Stomach (tissue), 9 donors: ENCODE measurements around the gene IQCH. TPM values are rescaled to one million over a fixed set of nuclear protein-coding genes. Genes with fewer than 3 reads are reported as not detected.

Source experiments
- DNase-seq, 2 donors: peaks; one replicate each; pipeline versions ENCODE4 v3.0.0 to v3.0.0-alpha.2; 2013 to 2019
- H3K27ac ChIP-seq, 5 donors: fragments of 200-600 bp in 4 of 5; sonication (generic) in 4 of 5; one replicate each; pipeline ENCODE4 v1.5.1; 2013 to 2019; ENCODE audit warnings: mild to moderate bottlenecking in 1 of 5, moderate library complexity in 1 of 5
- H3K27me3 ChIP-seq, 3 donors: fragments of 200-600 bp; sonication (generic); one replicate each; pipeline ENCODE4 v1.5.1; 2017 to 2019; ENCODE audit warnings: mixed run types in 1 of 3
- H3K36me3 ChIP-seq, 4 donors: fragments of 200-600 bp; sonication (generic); 1 replicate in 3 of 4; 2 replicates in 1 of 4; pipeline ENCODE4 v1.5.1; 2016 to 2019
- H3K4me1 ChIP-seq, 4 donors: fragments of 200-600 bp; sonication (generic); one replicate each; pipeline ENCODE4 v1.5.1; 2016 to 2019
- H3K4me3 ChIP-seq, 4 donors: fragments of 200-600 bp; sonication (generic) in 3 of 4; one replicate each; pipeline ENCODE4 v1.5.1; 2016 to 2019; ENCODE audit warnings: mild to moderate bottlenecking in 1 of 4
- H3K9me3 ChIP-seq, 4 donors: fragments of 200-600 bp; sonication (generic); one replicate each; pipeline ENCODE4 v1.5.1; 2016 to 2019
- CTCF ChIP-seq, 7 experiments: fragments of 450-650 bp in 4 of 7; fragments of 200-600 bp in 3 of 7; sonication (generic) in 3 of 7; IDR thresholded peaks; one replicate each; pipeline ENCODE4 v1.5.1; 2016 to 2019; ENCODE audit warnings: antibody characterized with exemption in 7 of 7, control low read depth in 2 of 7, mild to moderate bottlenecking in 1 of 7
- EP300 ChIP-seq: sonication (generic); formaldehyde crosslinking; IDR thresholded peaks from one replicate; pipeline ENCODE4 v1.6.1; 2017; ENCODE audit warnings: antibody characterized with exemption
- POLR2A ChIP-seq, 4 donors: fragments of 450-650 bp; IDR thresholded peaks; one replicate each; pipeline ENCODE4 v1.6.1; 2016; ENCODE audit warnings: antibody characterized with exemption in 4 of 4, control low read depth in 2 of 4, mild to moderate bottlenecking in 1 of 4, moderate library complexity in 1 of 4
- POLR2AphosphoS5 ChIP-seq, 3 donors: sonication (generic); formaldehyde crosslinking; IDR thresholded peaks; one replicate each; pipeline ENCODE4 v1.6.1; 2016; ENCODE audit warnings: antibody characterized with exemption in 3 of 3
- WGBS, 5 donors: extraction: QIAGEN DNeasy Blood & Tissue Kit in 3 of 5; methylation state at CpG; one replicate each; pipeline versions ENCODE4 v1.1.5 to v1.1.7; 2013 to 2018; 5-methylcytosine and 5-hydroxymethylcytosine counted together
- intact Hi-C: fragments of 100-400 bp; cut with DNase I; formaldehyde crosslinking; loops from one replicate; pipeline ENCODE4 v1.15.1; 2023; ENCODE audit warnings: low total_unique reads
- polyA plus RNA-seq, 3 donors: library from polyadenylated mRNA; stranded (reverse); fragments of 200-250 nt; gene quantifications; one replicate each; pipeline ENCODE4 v1.2.3, GENCODE V29; 2013
- total RNA-seq, 5 donors: library from RNA; depleted of rRNA; stranded (reverse); fragments of >200 nt; gene quantifications; one replicate each; pipeline versions ENCODE4 v1.1.0 to v1.2.3, GENCODE V29; 2014 to 2016
- donor health status: healthy with polysubstance abuse.
- donor health status: Bipolar disorder and iron deficiency.
- donor health status: healthy.

Gene IQCH
- total and polyA plus RNA-seq, 8 donors, result 0.25 to 9.4 (median 1.7) TPM; not detected in 1

GRCh38 chr15:67504796-67505195, 250.2 kb downstream of the IQCH start:
- H3K27ac ChIP-seq, result no peak overlapping the region
- H3K9me3 ChIP-seq, result no peaks in the 10 kb centered on the region
- H3K4me3 ChIP-seq, result no peak overlapping the region
- intact Hi-C loops, result no loop called here
- no peaks in the 10 kb centered on the region for H3K36me3 ChIP-seq
- DNase-seq, result no peak
- 90 to 92% (median 91%) methylated on average over 5 of the region's 5 CpGs for WGBS, 5 donors
- H3K4me1 ChIP-seq, result no peaks in the 10 kb centered on the region
- H3K27me3 ChIP-seq, result no peaks in the 10 kb centered on the region
- TF ChIP-seq CTCF (IDR thresholded peaks at IDR 0.05) (no peak), POLR2AphosphoS5 (IDR thresholded peaks at IDR 0.05) (no peak)

GRCh38 chr15:67505675-67506572, 251.3 kb downstream of the IQCH start:
- no peak for DNase-seq
- Histone ChIP-seq H3K27me3 (no peaks in the 10 kb centered on the region), H3K4me1 (no peaks in the 10 kb centered on the region), H3K9me3 (no peaks in the 10 kb centered on the region), H3K27ac (no peak overlapping the region), H3K4me3 (no peak overlapping the region), H3K36me3 (peaks cover 0 to 3% (median 0%) of the 10 kb centered on the region in 4 donors)
- 66 to 71% (median 69%) methylated on average over 5 of the region's 5 CpGs for WGBS, 5 donors
- no peak for TF ChIP-seq EP300
- no peak for TF ChIP-seq POLR2A (IDR thresholded peaks at IDR 0.05)
- no peak for TF ChIP-seq POLR2AphosphoS5 (IDR thresholded peaks at IDR 0.05)
- no peak for TF ChIP-seq CTCF (IDR thresholded peaks at IDR 0.05)
- intact Hi-C loops, result no loop called here

- intact Hi-C loops, result no loop called here
- TF ChIP-seq EP300 (no peak), POLR2A (IDR thresholded peaks at IDR 0.05) (no peak), CTCF (IDR thresholded peaks at IDR 0.05) (no peak), POLR2AphosphoS5 (IDR thresholded peaks at IDR 0.05) (no peak)
- H3K4me1 ChIP-seq, result no peaks in the 10 kb centered on the region
- H3K27me3 ChIP-seq, result no peaks in the 10 kb centered on the region
- no peak overlapping the region for H3K4me3 ChIP-seq
- 89 to 94% (median 93%) methylated on average over 11 of the region's 11 CpGs for WGBS, 5 donors
- DNase-seq, result no peak
- peaks cover 0 to 6% (median 2%) of the 10 kb centered on the region in 4 donors for H3K36me3 ChIP-seq
- H3K27ac ChIP-seq, result no peak overlapping the region
- no peaks in the 10 kb centered on the region for H3K9me3 ChIP-seq
Observed at GRCh38 chr15:67506775-67507747, 252.5 kb downstream of the IQCH start.

GRCh38 chr15:67508407-67508806, 253.8 kb downstream of the IQCH start:
- intact Hi-C loops, result no loop called here
- peaks cover 0 to 20% (median 15%) of the 10 kb centered on the region in 4 donors for H3K36me3 ChIP-seq
- DNase-seq, result no peak
- H3K27ac ChIP-seq, result no peak overlapping the region
- no peaks in the 10 kb centered on the region for H3K4me1 ChIP-seq
- no peak overlapping the region for H3K4me3 ChIP-seq
- 87 to 91% (median 89%) methylated on average over 3 of the region's 3 CpGs for WGBS, 5 donors
- no peak for TF ChIP-seq CTCF (IDR thresholded peaks at IDR 0.05)
- TF ChIP-seq POLR2A (IDR thresholded peaks at IDR 0.05), result no peak
- no peak for TF ChIP-seq POLR2AphosphoS5 (IDR thresholded peaks at IDR 0.05)
- no peak for TF ChIP-seq EP300
- H3K9me3 ChIP-seq, result no peaks in the 10 kb centered on the region
- H3K27me3 ChIP-seq, result no peaks in the 10 kb centered on the region
